Thyroid gland (tissue), 4 donors: ENCODE data around the gene SIPA1L3. TPM values are rescaled to one million over a fixed set of nuclear protein-coding genes. Genes with fewer than 3 reads are reported as not detected.
"Not testable (repeated sequence)": the region's sequence is repeated elsewhere in the genome, so short reads cannot be mapped to it uniquely, and the experiment has no call there.

Source experiments
- DNase-seq, 2 donors: peaks; one replicate each; pipeline ENCODE4 v3.0.0-alpha.2; 2019
- H3K27ac ChIP-seq, 3 donors: fragments of 200-600 bp; sonication (generic); 1 replicate in 2 of 3; 2 replicates in 1 of 3; pipeline ENCODE4 v1.5.1; 2016 to 2019; ENCODE audit warnings: mild to moderate bottlenecking in 1 of 3, moderate library complexity in 1 of 3
- H3K27me3 ChIP-seq: fragments of 200-600 bp; sonication (generic); one replicate; pipeline ENCODE4 v1.5.1; 2019
- H3K36me3 ChIP-seq, 2 donors: fragments of 200-600 bp; sonication (generic); one replicate each; pipeline ENCODE4 v1.5.1; 2016 to 2019
- H3K4me1 ChIP-seq, 2 donors: fragments of 200-600 bp; sonication (generic); one replicate each; pipeline ENCODE4 v1.5.1; 2017 to 2019
- H3K4me3 ChIP-seq, 3 donors: fragments of 200-600 bp; sonication (generic); replicated peaks in 1 of 3; 1 replicate in 2 of 3; 2 replicates in 1 of 3; pipeline ENCODE4 v1.5.1; 2016; ENCODE audit warnings: mild to moderate bottlenecking in 1 of 3
- H3K9me3 ChIP-seq: fragments of 200-600 bp; sonication (generic); one replicate; pipeline ENCODE4 v1.5.1; 2017
- POLR2A ChIP-seq, 2 donors: fragments of 450-650 bp; IDR thresholded peaks; one replicate each; pipeline ENCODE4 v1.6.1; 2017; ENCODE audit warnings: antibody characterized with exemption in 2 of 2, mild to moderate bottlenecking in 2 of 2, moderate library complexity in 1 of 2
- WGBS, 2 donors: methylation state at CpG; one replicate each; pipeline ENCODE4 v1.1.5; 2017; 5-methylcytosine and 5-hydroxymethylcytosine counted together
- intact Hi-C: fragments of 100-400 bp; cut with DNase I; formaldehyde crosslinking; loops from one replicate; pipeline ENCODE4 v1.15.1; 2023
- total RNA-seq, 4 donors: library from RNA; depleted of rRNA; stranded (reverse); fragments of >200 nt; gene quantifications; one replicate each; pipeline ENCODE4 v1.2.3, GENCODE V29; 2016
- TF ChIP-seq, protein P1 (sequence below), 6 experiments: fragments of 200-600 bp in 3 of 6; fragments of 450-650 bp in 3 of 6; sonication (generic) in 3 of 6; IDR thresholded peaks; one replicate each; pipeline ENCODE4 v1.5.1; 2016 to 2019; ENCODE audit warnings: antibody characterized with exemption in 6 of 6, mild to moderate bottlenecking in 2 of 6, inconsistent platforms in 1 of 6, moderate library complexity in 1 of 6

Gene SIPA1L3
- total RNA-seq, 4 donors from 2014 or later, result 39.4 to 130 (median 116) TPM

DNA sequence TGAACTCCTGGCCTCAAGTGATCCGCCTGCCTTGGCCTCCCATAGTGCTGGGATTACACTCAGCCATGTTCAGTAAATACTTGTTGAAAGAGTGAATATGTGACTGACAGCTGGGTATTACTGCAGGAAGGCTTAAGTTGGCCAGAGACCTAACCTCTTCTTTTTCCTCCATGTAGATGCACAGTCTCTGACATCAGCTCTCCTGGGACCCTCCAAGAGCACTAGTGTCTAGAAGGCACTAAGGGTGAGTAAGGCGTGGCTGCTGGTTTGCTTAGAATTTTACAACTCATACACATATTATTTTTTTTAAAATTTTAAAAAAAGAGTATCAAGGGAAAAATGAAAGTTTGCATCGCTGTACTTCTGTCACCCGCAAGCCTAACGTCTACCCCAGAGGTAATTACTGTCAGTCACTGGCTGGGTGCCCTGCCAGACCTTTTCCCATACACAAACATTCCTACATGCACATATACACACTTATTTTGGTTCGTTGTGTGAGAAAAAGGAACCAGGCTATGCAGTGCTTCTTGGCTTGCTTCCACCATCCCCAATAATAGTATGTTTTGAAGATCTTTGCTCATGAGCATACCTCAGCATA lies 122.0 kb downstream of the SIPA1L3 start:
- intact Hi-C loops, result no loop called here
- TF ChIP-seq, protein P1, sequence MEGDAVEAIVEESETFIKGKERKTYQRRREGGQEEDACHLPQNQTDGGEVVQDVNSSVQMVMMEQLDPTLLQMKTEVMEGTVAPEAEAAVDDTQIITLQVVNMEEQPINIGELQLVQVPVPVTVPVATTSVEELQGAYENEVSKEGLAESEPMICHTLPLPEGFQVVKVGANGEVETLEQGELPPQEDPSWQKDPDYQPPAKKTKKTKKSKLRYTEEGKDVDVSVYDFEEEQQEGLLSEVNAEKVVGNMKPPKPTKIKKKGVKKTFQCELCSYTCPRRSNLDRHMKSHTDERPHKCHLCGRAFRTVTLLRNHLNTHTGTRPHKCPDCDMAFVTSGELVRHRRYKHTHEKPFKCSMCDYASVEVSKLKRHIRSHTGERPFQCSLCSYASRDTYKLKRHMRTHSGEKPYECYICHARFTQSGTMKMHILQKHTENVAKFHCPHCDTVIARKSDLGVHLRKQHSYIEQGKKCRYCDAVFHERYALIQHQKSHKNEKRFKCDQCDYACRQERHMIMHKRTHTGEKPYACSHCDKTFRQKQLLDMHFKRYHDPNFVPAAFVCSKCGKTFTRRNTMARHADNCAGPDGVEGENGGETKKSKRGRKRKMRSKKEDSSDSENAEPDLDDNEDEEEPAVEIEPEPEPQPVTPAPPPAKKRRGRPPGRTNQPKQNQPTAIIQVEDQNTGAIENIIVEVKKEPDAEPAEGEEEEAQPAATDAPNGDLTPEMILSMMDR (IDR thresholded peaks at IDR 0.05), result no peak
- no peak for TF ChIP-seq POLR2A (IDR thresholded peaks at IDR 0.05)
- 77% methylated on average over 6 of the region's 6 CpGs for WGBS, 2 donors

DNA sequence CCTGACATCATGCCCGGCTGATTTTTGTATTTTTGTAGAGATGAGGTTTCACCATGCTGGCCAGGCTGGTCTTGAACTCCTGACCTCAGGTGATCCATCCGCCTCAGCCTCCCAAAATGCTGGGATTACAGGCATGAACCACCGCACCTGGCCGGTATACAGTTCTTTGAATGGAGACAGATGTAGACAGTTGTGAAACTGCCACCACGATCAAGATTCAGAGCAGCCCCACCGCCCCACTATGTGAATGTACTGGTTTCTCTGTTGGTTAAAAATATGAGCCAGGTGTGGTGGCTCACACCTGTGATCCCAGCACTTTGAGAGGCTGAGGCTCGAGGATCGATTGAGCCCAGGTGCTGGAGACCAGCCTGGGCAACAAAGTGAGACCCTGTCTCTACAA lies 123.0 kb downstream of the SIPA1L3 start:
- DNase-seq, H3K27me3 ChIP-seq, H3K4me3 ChIP-seq, intact Hi-C loops, H3K36me3 ChIP-seq, H3K9me3 ChIP-seq: not testable (repeated sequence)
- peak overlapping the region; percentile 23 to 46 (median 31) for H3K27ac ChIP-seq
- WGBS, 2 donors, result 93 to 97% methylated on average over 7 of the region's 8 CpGs
- H3K4me1 ChIP-seq, result peaks cover 36 to 57% of the 10 kb centered on the region in 2 donors

More for the DNA sequence above, 122.0 kb downstream of the SIPA1L3 start:
- Histone ChIP-seq H3K27me3 (no peaks in the 10 kb centered on the region), H3K4me1 (peaks cover 46 to 67% of the 10 kb centered on the region in 2 donors), H3K9me3 (no peaks in the 10 kb centered on the region), H3K27ac (no peak overlapping the region), H3K4me3 (no peak overlapping the region), H3K36me3 (no peaks in the 10 kb centered on the region)
- no peak for DNase-seq

DNA sequence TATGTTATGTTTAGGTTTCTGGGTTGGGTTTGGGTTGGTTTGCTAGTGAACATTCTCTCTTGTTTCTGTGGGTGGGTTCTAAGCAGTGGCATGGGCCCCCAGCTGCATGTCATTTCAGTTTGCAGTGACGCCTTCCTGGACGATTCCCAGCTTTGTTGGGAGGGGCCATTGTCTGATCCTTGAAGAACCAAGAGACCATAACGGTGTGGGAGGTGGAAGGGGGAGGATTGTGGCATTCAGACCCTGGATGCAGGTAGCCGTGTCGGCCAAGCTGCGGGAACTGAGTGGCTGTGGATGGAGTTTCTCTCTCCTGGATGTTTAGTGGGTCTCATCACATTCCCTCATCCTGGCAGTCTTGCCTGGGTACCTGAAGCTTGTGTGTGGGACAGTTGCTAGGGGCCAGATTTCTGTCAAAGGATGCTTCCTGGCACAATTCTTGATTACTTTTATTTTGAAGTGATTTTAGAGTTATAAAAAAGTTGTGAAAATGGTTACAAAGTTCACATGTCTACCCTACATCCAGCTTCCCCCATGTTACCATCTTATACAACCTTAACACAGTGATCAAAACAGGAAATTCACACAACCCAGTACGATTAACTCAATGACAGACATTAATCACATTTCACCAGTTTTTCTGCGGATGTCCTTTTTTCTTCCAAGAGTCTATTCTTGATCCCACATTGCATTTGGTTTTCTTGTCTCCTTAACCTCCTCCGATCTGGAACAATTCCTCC lies 123.8 kb downstream of the SIPA1L3 start:
- intact Hi-C loops, result no loop called here
- 55 to 63% methylated on average over 9 of the region's 9 CpGs for WGBS, 2 donors

DNA sequence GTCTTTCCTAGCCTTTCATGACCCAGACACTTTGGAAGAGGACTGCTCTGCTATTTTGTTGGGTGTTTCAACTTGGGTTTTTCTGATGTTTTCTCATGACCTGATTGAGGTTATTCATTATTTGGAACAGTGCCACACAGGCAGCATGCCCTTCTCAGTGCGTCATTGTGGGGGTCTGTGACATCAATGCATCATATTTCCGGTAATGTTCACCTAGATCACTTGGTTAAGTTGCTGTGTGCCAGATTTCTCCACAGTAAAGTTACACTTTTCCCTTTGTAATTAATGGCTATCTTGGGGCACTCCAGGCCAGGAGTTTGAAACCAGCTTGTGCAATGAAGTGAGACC lies 124.4 kb downstream of the SIPA1L3 start:
- H3K27me3 ChIP-seq, result no peaks in the 10 kb centered on the region
- H3K36me3 ChIP-seq, result no peaks in the 10 kb centered on the region
- no peak overlapping the region for H3K27ac ChIP-seq
- intact Hi-C loops, result no loop called here
- H3K4me1 ChIP-seq, result peaks cover 40 to 54% of the 10 kb centered on the region in 2 donors
- no peak overlapping the region for H3K4me3 ChIP-seq
- 86 to 91% methylated on average over 2 of the region's 2 CpGs for WGBS, 2 donors
- no peak for DNase-seq
- no peak for TF ChIP-seq POLR2A (IDR thresholded peaks at IDR 0.05)
- TF ChIP-seq, protein P1 (IDR thresholded peaks at IDR 0.05), result no peak
- no peaks in the 10 kb centered on the region for H3K9me3 ChIP-seq

More for the DNA sequence above, 123.8 kb downstream of the SIPA1L3 start:
- H3K4me3 ChIP-seq, result no peak overlapping the region
- H3K36me3 ChIP-seq, result no peaks in the 10 kb centered on the region
- no peaks in the 10 kb centered on the region for H3K9me3 ChIP-seq
- peak overlapping the region; percentile 23 to 46 (median 31) for H3K27ac ChIP-seq
- DNase-seq, result peak; percentile 86 to 87
- H3K4me1 ChIP-seq, result peaks cover 35 to 54% of the 10 kb centered on the region in 2 donors
- H3K27me3 ChIP-seq, result no peaks in the 10 kb centered on the region
- TF ChIP-seq, protein P1 (IDR thresholded peaks at IDR 0.05), result no peak
- TF ChIP-seq POLR2A (IDR thresholded peaks at IDR 0.05), result no peak

DNA sequence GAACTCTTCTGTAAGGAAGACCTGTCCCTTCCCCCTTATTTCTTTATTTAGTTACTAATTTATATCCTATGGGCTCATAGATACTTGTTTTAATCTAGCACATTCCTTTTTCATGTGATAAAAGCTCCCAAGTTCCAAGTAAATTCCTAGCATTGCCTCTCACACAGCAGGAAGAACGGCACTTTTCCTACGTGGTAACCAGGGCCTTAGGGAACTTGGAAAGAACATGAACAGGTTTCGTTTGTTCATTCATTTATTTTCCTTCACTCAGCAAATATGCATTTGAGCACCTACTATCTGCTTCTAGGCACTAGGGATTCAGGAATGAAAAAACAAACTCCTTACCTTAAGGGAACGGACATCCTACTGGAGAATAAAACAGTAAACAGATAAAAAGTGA lies 125.1 kb downstream of the SIPA1L3 start:
- Histone ChIP-seq H3K4me3 (no peak overlapping the region), H3K27me3 (no peaks in the 10 kb centered on the region), H3K9me3 (no peaks in the 10 kb centered on the region), H3K4me1 (peaks cover 47 to 61% of the 10 kb centered on the region in 2 donors), H3K36me3 (no peaks in the 10 kb centered on the region), H3K27ac (peak overlapping the region in 2 of 3 donors; percentile 16 to 35)
- 85 to 87% methylated on average over 4 of the region's 4 CpGs for WGBS, 2 donors
- no peak for TF ChIP-seq POLR2A (IDR thresholded peaks at IDR 0.05)
- TF ChIP-seq, protein P1 (IDR thresholded peaks at IDR 0.05), result no peak
- no peak for DNase-seq
- intact Hi-C loops, result no loop called here
